Upper lobe of left lung (tissue), 6 donors: ENCODE results near the gene DHRS7C. TPM values are rescaled to one million over a fixed set of nuclear protein-coding genes. Genes with fewer than 3 reads are reported as not detected.

Experiments used
- ATAC-seq, 2 donors: fragments of 200-7000 bp; cut with Tn5 transposase; one replicate each; pipeline ENCODE4 v1.9.1; 2022; ENCODE audit warnings: mild to moderate bottlenecking in 2 of 2, moderate library complexity in 2 of 2; ENCODE audit not compliant: low FRiP score in 2 of 2
- DNase-seq, 2 donors: peaks; one replicate each; pipeline ENCODE4 v3.0.0-alpha.2; 2019 to 2020
- H3K27ac ChIP-seq, 4 donors: fragments of 200-600 bp; sonication (generic); one replicate each; pipeline ENCODE4 v1.5.1; 2016 to 2019
- H3K27me3 ChIP-seq, 4 donors: fragments of 200-600 bp; sonication (generic); one replicate each; pipeline ENCODE4 v1.5.1; 2017 to 2019
- H3K36me3 ChIP-seq, 4 donors: fragments of 200-600 bp; sonication (generic); one replicate each; pipeline ENCODE4 v1.5.1; 2016 to 2019
- H3K4me1 ChIP-seq, 4 donors: fragments of 200-600 bp; sonication (generic); one replicate each; pipeline ENCODE4 v1.5.1; 2018 to 2019
- H3K4me3 ChIP-seq, 4 donors: fragments of 200-600 bp; sonication (generic); one replicate each; pipeline ENCODE4 v1.5.1; 2017 to 2019; ENCODE audit warnings: mild to moderate bottlenecking in 2 of 4, moderate library complexity in 1 of 4
- H3K9me3 ChIP-seq, 4 donors: fragments of 200-600 bp; sonication (generic); one replicate each; pipeline ENCODE4 v1.5.1; 2018 to 2019
- CTCF ChIP-seq, 6 experiments: fragments of 450-650 bp in 4 of 6; fragments of 200-600 bp in 2 of 6; sonication (generic) in 2 of 6; IDR thresholded peaks; one replicate each; pipeline ENCODE4 v1.5.1; 2016 to 2019; ENCODE audit warnings: antibody characterized with exemption in 6 of 6
- EP300 ChIP-seq, 4 donors: sonication (generic); formaldehyde crosslinking; IDR thresholded peaks; one replicate each; pipeline ENCODE4 v1.5.1; 2017; ENCODE audit warnings: antibody characterized with exemption in 4 of 4, control low read depth in 2 of 4
- POLR2A ChIP-seq, 4 donors: fragments of 450-650 bp; IDR thresholded peaks; one replicate each; pipeline ENCODE4 v1.5.1; 2016 to 2017; ENCODE audit warnings: antibody characterized with exemption in 4 of 4, mild to moderate bottlenecking in 2 of 4
- POLR2AphosphoS5 ChIP-seq, 2 donors: sonication (generic); formaldehyde crosslinking; IDR thresholded peaks; one replicate each; pipeline ENCODE4 v1.5.1; 2017; ENCODE audit warnings: antibody characterized with exemption in 2 of 2
- WGBS, 2 donors: methylation state at CpG; one replicate each; pipeline ENCODE4 v1.1.5; 2017 to 2018; 5-methylcytosine and 5-hydroxymethylcytosine counted together
- total RNA-seq, 6 donors: library from RNA; depleted of rRNA in 4 of 6; stranded (reverse); fragments of >200 nt in 4 of 6; gene quantifications; one replicate each; pipeline versions ENCODE4 v1.1.0 to v1.2.1, GENCODE V29; 2016 to 2021
- donor health status: DM: no; HTN: no; CAD: no; lungs with moderate emphysema.
- donor health status: DM: no; HTN: yes; CAD: no; lungs with severe emphysema.

DHRS7C gene
- total RNA-seq, 6 donors from 2014 or later: not detected

DNA sequence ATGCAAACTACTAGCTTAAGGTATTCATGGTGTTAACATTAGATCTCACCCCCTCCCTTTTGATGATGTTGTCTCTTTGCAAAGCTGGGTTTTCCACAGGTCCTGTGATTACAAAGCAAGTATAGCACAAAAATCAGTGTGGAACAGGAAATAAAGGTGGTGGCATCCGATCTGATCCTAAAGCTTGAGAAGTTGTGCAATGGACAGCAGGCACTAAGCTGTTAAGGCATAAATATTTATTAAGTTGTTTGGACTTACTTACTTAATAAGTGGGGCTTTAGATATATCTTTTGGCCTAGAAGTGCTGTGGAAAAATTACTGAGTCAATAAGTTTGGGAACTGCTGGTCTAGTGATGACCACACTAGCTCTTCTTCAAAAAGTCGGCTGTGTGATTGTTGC, 39.3 kb upstream of the DHRS7C start:
- Histone ChIP-seq H3K36me3 (no peaks in the 10 kb centered on the region), H3K27ac (no peak overlapping the region), H3K27me3 (no peaks in the 10 kb centered on the region), H3K4me3 (no peak overlapping the region), H3K9me3 (no peaks in the 10 kb centered on the region), H3K4me1 (no peaks in the 10 kb centered on the region)
- WGBS, 2 donors: 81 to 92% methylated on average over 2 of the region's 2 CpGs
- DNase-seq: no peak
- TF ChIP-seq POLR2AphosphoS5 (IDR thresholded peaks at IDR 0.05) (no peak), POLR2A (IDR thresholded peaks at IDR 0.05) (no peak), EP300 (IDR thresholded peaks at IDR 0.05) (no peak), CTCF (IDR thresholded peaks at IDR 0.05) (no peak)
- ATAC-seq: no peak

GRCh38 chr17:9829343-9829742, 38.0 kb upstream of the DHRS7C start:
- WGBS, 2 donors: 83 to 92% methylated on average over 2 of the region's 2 CpGs
- no peak for ATAC-seq
- no peak overlapping the region for H3K4me3 ChIP-seq
- no peak overlapping the region for H3K27ac ChIP-seq
- TF ChIP-seq CTCF (IDR thresholded peaks at IDR 0.05) (no peak), POLR2A (IDR thresholded peaks at IDR 0.05) (no peak), POLR2AphosphoS5 (IDR thresholded peaks at IDR 0.05) (no peak), EP300 (IDR thresholded peaks at IDR 0.05) (no peak)
- no peaks in the 10 kb centered on the region for H3K27me3 ChIP-seq
- no peaks in the 10 kb centered on the region for H3K9me3 ChIP-seq
- DNase-seq: no peak
- H3K4me1 ChIP-seq: no peaks in the 10 kb centered on the region
- no peaks in the 10 kb centered on the region for H3K36me3 ChIP-seq

GRCh38 chr17:9828296-9829295, 37.2 kb upstream of the DHRS7C start:
- no peak for TF ChIP-seq EP300 (IDR thresholded peaks at IDR 0.05)
- ATAC-seq: no peak
- 56 to 61% methylated on average over 13 of the region's 13 CpGs for WGBS, 2 donors

DNA sequence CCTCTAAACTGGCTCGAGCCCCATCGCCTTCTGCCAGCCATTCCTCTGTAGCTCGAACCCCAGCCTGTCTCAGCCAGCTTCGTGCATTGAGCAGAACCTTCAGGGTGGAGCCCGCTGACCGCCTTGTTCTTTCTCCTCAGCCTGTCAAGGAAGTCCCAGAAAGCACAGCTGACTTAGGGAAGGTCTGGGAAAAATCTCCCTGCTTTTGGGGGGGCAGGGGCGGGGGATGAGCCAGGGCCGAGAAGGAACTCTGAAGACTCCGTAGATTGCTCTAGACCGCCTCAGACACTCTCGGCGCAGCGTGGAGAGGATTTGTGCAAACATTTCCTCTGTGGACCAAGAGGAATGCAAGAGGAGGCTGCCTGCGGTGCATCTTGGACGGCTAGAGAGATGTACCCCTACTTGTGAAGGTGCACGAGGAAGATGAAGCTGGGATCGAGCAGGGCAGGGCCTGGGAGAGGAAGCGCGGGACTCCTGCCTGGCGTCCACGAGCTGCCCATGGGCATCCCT, 34.3 kb upstream of the DHRS7C start, which contains the start of gene GLP2R:
Gene GLP2R (plus strand): TSS at position 284 of the 510 bp plus-strand sequence. CDS start 140 bp downstream, at position 424.
- WGBS, 2 donors: 58 to 66% methylated on average over 20 to 21 of the region's 21 CpGs
- no peak for DNase-seq
- H3K36me3 ChIP-seq: no peaks in the 10 kb centered on the region
- ATAC-seq: no peak
- TF ChIP-seq CTCF (IDR thresholded peaks at IDR 0.05) (no peak), POLR2A (IDR thresholded peaks at IDR 0.05) (no peak), POLR2AphosphoS5 (IDR thresholded peaks at IDR 0.05) (no peak), EP300 (IDR thresholded peaks at IDR 0.05) (no peak)
- H3K4me3 ChIP-seq: no peak within 1 kb of the TSS
- H3K27ac ChIP-seq: no peak within 1 kb of the TSS
- no peaks in the 10 kb centered on the region for H3K27me3 ChIP-seq
- H3K4me1 ChIP-seq: no peaks in the 10 kb centered on the region
- no peaks in the 10 kb centered on the region for H3K9me3 ChIP-seq

More at GRCh38 chr17:9828296-9829295, 37.2 kb upstream of the DHRS7C start:
- no peaks in the 10 kb centered on the region for H3K36me3 ChIP-seq
- DNase-seq: no peak
- no peak overlapping the region for H3K4me3 ChIP-seq
- no peaks in the 10 kb centered on the region for H3K4me1 ChIP-seq
- H3K27me3 ChIP-seq: no peaks in the 10 kb centered on the region
- H3K27ac ChIP-seq: no peak overlapping the region
- H3K9me3 ChIP-seq: no peaks in the 10 kb centered on the region

DNA sequence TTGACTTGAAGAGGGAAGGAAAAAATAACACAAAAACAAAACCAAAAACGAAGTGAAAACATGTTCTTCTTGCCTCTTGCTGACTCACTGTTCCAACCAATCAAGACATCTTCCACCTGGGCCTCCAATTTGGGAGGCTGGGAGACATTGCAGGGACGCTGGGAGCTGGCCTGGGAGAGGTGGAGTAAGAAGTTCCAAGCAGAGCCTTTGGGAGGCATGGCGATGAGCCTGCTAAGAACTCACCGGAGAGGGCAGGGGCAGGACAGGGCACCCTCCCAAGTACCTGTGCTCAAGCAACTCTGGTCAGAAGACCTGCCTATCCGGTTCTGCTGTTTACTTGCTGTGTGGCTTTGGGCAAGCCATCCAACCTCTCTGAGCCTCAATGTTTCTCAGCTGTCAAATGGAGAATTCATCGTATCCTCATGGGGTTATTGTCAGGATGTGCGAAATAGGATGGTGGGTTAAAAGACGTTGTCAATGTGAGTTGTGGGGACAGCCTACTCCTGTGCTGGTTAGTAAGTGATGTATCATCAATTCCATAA, 33.5 kb upstream of the DHRS7C start:
- ATAC-seq: no peak
- Histone ChIP-seq H3K9me3 (no peaks in the 10 kb centered on the region), H3K4me1 (no peaks in the 10 kb centered on the region), H3K36me3 (no peaks in the 10 kb centered on the region), H3K4me3 (no peak overlapping the region), H3K27me3 (no peaks in the 10 kb centered on the region), H3K27ac (no peak overlapping the region)
- 80 to 81% methylated on average over 7 to 8 of the region's 8 CpGs for WGBS, 2 donors
- TF ChIP-seq POLR2AphosphoS5 (IDR thresholded peaks at IDR 0.05) (no peak), POLR2A (IDR thresholded peaks at IDR 0.05) (no peak), CTCF (IDR thresholded peaks at IDR 0.05) (no peak), EP300 (IDR thresholded peaks at IDR 0.05) (no peak)
- DNase-seq: no peak
